Measurements from ENCODE around the gene CNN2. TPM values are rescaled to one million over a fixed set of nuclear protein-coding genes. Genes with fewer than 3 reads are reported as not detected.

Gene CNN2
- polyA plus RNA-seq, 1 donor from 2014 or later = 42.8 TPM

- no peaks in the 10 kb centered on the region for H3K36me3 ChIP-seq (ENCODE audit: insufficient read depth, low read length)
- no peaks in the 10 kb centered on the region for H3K9me2 ChIP-seq (ENCODE audit: insufficient read depth, low read length)
- TF ChIP-seq RAD21 (conservative IDR thresholded peaks at IDR 0.05) = no peak
- no peak for TF ChIP-seq TAF1 (IDR thresholded peaks at IDR 0.05; ENCODE audit: low read depth)
- TF ChIP-seq, protein P1, sequence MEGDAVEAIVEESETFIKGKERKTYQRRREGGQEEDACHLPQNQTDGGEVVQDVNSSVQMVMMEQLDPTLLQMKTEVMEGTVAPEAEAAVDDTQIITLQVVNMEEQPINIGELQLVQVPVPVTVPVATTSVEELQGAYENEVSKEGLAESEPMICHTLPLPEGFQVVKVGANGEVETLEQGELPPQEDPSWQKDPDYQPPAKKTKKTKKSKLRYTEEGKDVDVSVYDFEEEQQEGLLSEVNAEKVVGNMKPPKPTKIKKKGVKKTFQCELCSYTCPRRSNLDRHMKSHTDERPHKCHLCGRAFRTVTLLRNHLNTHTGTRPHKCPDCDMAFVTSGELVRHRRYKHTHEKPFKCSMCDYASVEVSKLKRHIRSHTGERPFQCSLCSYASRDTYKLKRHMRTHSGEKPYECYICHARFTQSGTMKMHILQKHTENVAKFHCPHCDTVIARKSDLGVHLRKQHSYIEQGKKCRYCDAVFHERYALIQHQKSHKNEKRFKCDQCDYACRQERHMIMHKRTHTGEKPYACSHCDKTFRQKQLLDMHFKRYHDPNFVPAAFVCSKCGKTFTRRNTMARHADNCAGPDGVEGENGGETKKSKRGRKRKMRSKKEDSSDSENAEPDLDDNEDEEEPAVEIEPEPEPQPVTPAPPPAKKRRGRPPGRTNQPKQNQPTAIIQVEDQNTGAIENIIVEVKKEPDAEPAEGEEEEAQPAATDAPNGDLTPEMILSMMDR (IDR thresholded peaks at IDR 0.05; ENCODE audit: poor library complexity, severe bottlenecking) = no peak
- no peak for TF ChIP-seq MXI1 (conservative IDR thresholded peaks at IDR 0.05; ENCODE audit: poor library complexity, severe bottlenecking)
- no peak for TF ChIP-seq SMC3 (conservative IDR thresholded peaks at IDR 0.05; ENCODE audit: poor library complexity)
- TF ChIP-seq POLR2AphosphoS5 (IDR thresholded peaks at IDR 0.05) = no peak
- TF ChIP-seq EP300 (conservative IDR thresholded peaks at IDR 0.05; ENCODE audit: poor library complexity, severe bottlenecking) = no peak
- no peak for TF ChIP-seq EZH2 (IDR thresholded peaks at IDR 0.05; ENCODE audit: borderline replicate concordance, insufficient read depth, low read length, poor library complexity, severe bottlenecking)
- TF ChIP-seq, protein P2, sequence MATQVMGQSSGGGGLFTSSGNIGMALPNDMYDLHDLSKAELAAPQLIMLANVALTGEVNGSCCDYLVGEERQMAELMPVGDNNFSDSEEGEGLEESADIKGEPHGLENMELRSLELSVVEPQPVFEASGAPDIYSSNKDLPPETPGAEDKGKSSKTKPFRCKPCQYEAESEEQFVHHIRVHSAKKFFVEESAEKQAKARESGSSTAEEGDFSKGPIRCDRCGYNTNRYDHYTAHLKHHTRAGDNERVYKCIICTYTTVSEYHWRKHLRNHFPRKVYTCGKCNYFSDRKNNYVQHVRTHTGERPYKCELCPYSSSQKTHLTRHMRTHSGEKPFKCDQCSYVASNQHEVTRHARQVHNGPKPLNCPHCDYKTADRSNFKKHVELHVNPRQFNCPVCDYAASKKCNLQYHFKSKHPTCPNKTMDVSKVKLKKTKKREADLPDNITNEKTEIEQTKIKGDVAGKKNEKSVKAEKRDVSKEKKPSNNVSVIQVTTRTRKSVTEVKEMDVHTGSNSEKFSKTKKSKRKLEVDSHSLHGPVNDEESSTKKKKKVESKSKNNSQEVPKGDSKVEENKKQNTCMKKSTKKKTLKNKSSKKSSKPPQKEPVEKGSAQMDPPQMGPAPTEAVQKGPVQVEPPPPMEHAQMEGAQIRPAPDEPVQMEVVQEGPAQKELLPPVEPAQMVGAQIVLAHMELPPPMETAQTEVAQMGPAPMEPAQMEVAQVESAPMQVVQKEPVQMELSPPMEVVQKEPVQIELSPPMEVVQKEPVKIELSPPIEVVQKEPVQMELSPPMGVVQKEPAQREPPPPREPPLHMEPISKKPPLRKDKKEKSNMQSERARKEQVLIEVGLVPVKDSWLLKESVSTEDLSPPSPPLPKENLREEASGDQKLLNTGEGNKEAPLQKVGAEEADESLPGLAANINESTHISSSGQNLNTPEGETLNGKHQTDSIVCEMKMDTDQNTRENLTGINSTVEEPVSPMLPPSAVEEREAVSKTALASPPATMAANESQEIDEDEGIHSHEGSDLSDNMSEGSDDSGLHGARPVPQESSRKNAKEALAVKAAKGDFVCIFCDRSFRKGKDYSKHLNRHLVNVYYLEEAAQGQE (IDR thresholded peaks at IDR 0.05; ENCODE audit: borderline replicate concordance) = no peak
- H3K4me2 ChIP-seq (ENCODE audit: low read length) = no peak overlapping the region
- H2AFZ ChIP-seq (ENCODE audit: low read depth, low read length) = no peak overlapping the region
- no peaks in the 10 kb centered on the region for H3K27me3 ChIP-seq (ENCODE audit: insufficient read depth, low read depth, low read length)
- no peaks in the 10 kb centered on the region for H3F3A ChIP-seq (ENCODE audit: insufficient read depth, low read length, poor library complexity, severe bottlenecking)
- no peaks in the 10 kb centered on the region for H3K9me3 ChIP-seq (ENCODE audit: low read length)
- peaks cover 6% of the 10 kb centered on the region for H3K79me2 ChIP-seq (replicated peaks; ENCODE audit: insufficient read depth, low read length)
- H3K9ac ChIP-seq (ENCODE audit: low read length) = no peak overlapping the region
- no peaks in the 10 kb centered on the region for H4K20me1 ChIP-seq (ENCODE audit: insufficient read depth)
- H3K27ac ChIP-seq (ENCODE audit: low read length) = no peak overlapping the region
- no peak overlapping the region for H3K4me3 ChIP-seq (ENCODE audit: low read length)
Observed at GRCh38 chr19:1032264-1032867, 6.0 kb downstream of the CNN2 start.

GRCh38 chr19:1035998-1036621 lies 9.7 kb downstream of the CNN2 start:
- Histone ChIP-seq H3K27me3 (ENCODE audit: insufficient read depth, low read depth, low read length) (no peaks in the 10 kb centered on the region), H3K36me3 (ENCODE audit: insufficient read depth, low read length) (no peaks in the 10 kb centered on the region), H3K9ac (ENCODE audit: low read length) (no peak overlapping the region), H3F3A (ENCODE audit: insufficient read depth, low read length, poor library complexity, severe bottlenecking) (no peaks in the 10 kb centered on the region), H3K27ac (ENCODE audit: low read length) (no peak overlapping the region), H3K79me2 (replicated peaks; ENCODE audit: insufficient read depth, low read length) (no peaks in the 10 kb centered on the region), H2AFZ (ENCODE audit: low read depth, low read length) (no peak overlapping the region), H3K4me2 (ENCODE audit: low read length) (no peak overlapping the region), H3K4me3 (ENCODE audit: low read length) (no peak overlapping the region), H3K9me3 (ENCODE audit: low read length) (no peaks in the 10 kb centered on the region), H4K20me1 (ENCODE audit: insufficient read depth) (no peaks in the 10 kb centered on the region), H3K9me2 (ENCODE audit: insufficient read depth, low read length) (no peaks in the 10 kb centered on the region)
- TF ChIP-seq EP300 (conservative IDR thresholded peaks at IDR 0.05; ENCODE audit: poor library complexity, severe bottlenecking) (no peak), POLR2AphosphoS5 (IDR thresholded peaks at IDR 0.05) (no peak)

All from neural cell (in vitro differentiated cells).